ENCODE results near the gene RGS1. TPM values are rescaled to one million over a fixed set of nuclear protein-coding genes. Genes with fewer than 3 reads are reported as not detected.

RGS1 gene
- total and polyA plus RNA-seq, 8 donors: 1.8 to 39.3 (median 17.6) TPM

DNA sequence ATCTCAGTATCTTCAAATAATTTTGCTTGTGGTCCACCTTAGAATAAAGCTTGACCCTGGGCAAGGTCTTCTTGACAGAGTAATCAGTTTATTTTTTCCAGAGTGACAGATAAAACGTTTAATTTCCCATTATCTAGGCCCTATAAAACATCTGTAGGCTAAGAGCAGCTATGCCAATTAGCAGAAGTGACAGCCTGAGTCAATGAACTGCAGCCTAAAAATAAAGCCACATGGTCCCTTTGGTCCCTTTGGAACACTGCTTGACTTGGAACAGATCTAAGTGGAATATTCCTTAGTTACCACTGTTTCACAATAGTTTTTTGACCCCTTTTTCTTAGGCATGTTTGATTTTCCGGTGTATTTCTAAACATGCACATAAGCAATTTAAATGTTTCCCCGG, 54.0 kb downstream of the RGS1 start:
- Histone ChIP-seq H3K27ac (no peak overlapping the region), H3K27me3 (no peaks in the 10 kb centered on the region), H3K9me3 (no peaks in the 10 kb centered on the region), H3K4me3 (no peak overlapping the region), H3K36me3 (no peaks in the 10 kb centered on the region), H3K4me1 (peaks cover 0 to 32% (median 8%) of the 10 kb centered on the region in 4 donors)
- intact Hi-C loops (cut with DNase I; ENCODE audit: low total_unique reads): no loop called here
- 57 to 74% (median 69%) methylated on average over 3 of the region's 3 CpGs for WGBS, 5 donors
- TF ChIP-seq POLR2AphosphoS5 (IDR thresholded peaks at IDR 0.05) (no peak), CTCF (IDR thresholded peaks at IDR 0.05) (no peak), POLR2A (IDR thresholded peaks at IDR 0.05) (no peak), EP300 (IDR thresholded peaks at IDR 0.05) (no peak)
- DNase-seq: no peak

Other genes starting within 250 kb of the RGS1 start
- 1 to 10 TPM in 2 of 5 donors, under 1 TPM in 1, not detected in 2; 0.73 to 3.9 (median 1.4) TPM for gene RGS13, start 60.4 kb downstream of the RGS1 start, total RNA-seq
- gene RGS13, start 60.4 kb downstream of the RGS1 start, polyA plus RNA-seq: 1 to 10 TPM; 1.1 to 7.5 (median 2.6) TPM
- 100 to 1,000 TPM in 2 of 5 donors, 10 to 100 TPM in 3; 40.6 to 150 (median 95.1) TPM for gene RGS2, start 233.3 kb downstream of the RGS1 start, total RNA-seq
- gene RGS2, start 233.3 kb downstream of the RGS1 start, polyA plus RNA-seq: 100 to 1,000 TPM in 2 of 3 donors, 10 to 100 TPM in 1; 85.7 to 204 (median 107) TPM